HL-60 (cell line): ENCODE measurements around the gene TMEM244.

Experiments
- GABPA ChIP-seq: IDR thresholded peaks from 2 replicates; pipeline ENCODE4 v1.6.1; 2012; ENCODE audit warnings: low read depth
- POLR2AphosphoS5 ChIP-seq: IDR thresholded peaks from 2 replicates; pipeline ENCODE4 v1.6.1; 2012; ENCODE audit warnings: low read depth
- SPI1 ChIP-seq: IDR thresholded peaks from 2 replicates; pipeline ENCODE4 v1.6.1; 2012; ENCODE audit warnings: low read depth, mild to moderate bottlenecking, borderline replicate concordance
- TF ChIP-seq, protein P1 (sequence below): IDR thresholded peaks from one replicate; pipeline ENCODE4 v1.5.1; 2011; ENCODE audit warnings: low read length, control low read depth, inconsistent platforms; ENCODE audit not compliant: insufficient read depth
- TF ChIP-seq, protein P2 (sequence below): IDR thresholded peaks from 2 replicates; pipeline ENCODE4 v1.6.1; 2012; ENCODE audit warnings: low read depth; ENCODE audit not compliant: insufficient replicate concordance

DNA sequence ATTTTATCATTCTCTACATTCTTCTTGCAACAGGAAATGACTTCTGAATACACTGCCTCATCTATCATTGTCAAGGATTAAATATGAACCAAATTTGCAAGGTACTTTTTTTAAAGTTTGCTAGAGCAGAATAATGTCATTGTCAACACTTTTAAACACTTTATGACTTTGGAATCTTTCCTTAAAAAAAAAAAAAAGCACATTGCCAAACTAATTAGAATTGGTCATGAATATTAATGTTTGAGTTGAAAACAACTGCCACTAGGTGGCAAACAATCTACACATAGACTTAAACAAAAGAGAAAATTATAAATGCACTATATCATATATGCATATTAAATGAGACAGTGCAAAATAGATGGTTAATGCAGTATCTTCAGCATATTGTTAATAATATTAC is 32.5 kb upstream of the TMEM244 start:
- TF ChIP-seq, protein P1, sequence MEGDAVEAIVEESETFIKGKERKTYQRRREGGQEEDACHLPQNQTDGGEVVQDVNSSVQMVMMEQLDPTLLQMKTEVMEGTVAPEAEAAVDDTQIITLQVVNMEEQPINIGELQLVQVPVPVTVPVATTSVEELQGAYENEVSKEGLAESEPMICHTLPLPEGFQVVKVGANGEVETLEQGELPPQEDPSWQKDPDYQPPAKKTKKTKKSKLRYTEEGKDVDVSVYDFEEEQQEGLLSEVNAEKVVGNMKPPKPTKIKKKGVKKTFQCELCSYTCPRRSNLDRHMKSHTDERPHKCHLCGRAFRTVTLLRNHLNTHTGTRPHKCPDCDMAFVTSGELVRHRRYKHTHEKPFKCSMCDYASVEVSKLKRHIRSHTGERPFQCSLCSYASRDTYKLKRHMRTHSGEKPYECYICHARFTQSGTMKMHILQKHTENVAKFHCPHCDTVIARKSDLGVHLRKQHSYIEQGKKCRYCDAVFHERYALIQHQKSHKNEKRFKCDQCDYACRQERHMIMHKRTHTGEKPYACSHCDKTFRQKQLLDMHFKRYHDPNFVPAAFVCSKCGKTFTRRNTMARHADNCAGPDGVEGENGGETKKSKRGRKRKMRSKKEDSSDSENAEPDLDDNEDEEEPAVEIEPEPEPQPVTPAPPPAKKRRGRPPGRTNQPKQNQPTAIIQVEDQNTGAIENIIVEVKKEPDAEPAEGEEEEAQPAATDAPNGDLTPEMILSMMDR, result peak; percentile 7
- TF ChIP-seq GABPA, result no peak
- no peak for TF ChIP-seq POLR2AphosphoS5
- TF ChIP-seq, protein P2, sequence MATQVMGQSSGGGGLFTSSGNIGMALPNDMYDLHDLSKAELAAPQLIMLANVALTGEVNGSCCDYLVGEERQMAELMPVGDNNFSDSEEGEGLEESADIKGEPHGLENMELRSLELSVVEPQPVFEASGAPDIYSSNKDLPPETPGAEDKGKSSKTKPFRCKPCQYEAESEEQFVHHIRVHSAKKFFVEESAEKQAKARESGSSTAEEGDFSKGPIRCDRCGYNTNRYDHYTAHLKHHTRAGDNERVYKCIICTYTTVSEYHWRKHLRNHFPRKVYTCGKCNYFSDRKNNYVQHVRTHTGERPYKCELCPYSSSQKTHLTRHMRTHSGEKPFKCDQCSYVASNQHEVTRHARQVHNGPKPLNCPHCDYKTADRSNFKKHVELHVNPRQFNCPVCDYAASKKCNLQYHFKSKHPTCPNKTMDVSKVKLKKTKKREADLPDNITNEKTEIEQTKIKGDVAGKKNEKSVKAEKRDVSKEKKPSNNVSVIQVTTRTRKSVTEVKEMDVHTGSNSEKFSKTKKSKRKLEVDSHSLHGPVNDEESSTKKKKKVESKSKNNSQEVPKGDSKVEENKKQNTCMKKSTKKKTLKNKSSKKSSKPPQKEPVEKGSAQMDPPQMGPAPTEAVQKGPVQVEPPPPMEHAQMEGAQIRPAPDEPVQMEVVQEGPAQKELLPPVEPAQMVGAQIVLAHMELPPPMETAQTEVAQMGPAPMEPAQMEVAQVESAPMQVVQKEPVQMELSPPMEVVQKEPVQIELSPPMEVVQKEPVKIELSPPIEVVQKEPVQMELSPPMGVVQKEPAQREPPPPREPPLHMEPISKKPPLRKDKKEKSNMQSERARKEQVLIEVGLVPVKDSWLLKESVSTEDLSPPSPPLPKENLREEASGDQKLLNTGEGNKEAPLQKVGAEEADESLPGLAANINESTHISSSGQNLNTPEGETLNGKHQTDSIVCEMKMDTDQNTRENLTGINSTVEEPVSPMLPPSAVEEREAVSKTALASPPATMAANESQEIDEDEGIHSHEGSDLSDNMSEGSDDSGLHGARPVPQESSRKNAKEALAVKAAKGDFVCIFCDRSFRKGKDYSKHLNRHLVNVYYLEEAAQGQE, result no peak
- TF ChIP-seq SPI1, result no peak
